ENCODE measurements around the gene OR51D1.

DNA sequence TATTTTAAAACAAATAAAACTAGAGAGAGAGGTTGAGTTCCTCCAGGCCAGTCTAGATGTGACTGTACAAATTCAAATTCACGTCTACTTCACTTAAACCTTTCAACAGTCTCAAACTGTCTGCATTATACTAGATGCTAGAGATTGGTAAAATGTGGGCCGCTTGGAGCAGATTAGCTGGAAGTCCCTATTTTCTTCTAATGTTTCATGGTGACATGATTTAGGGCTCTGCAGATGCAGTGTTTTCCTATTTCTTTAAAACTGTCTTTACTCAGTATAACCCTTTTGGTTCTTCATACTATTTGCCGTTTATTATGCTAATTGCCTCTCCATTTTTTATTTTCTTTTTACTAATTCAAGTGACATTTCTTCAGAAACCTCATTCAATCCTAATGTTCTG lies 26.9 kb downstream of the OR51D1 start:
- TF ChIP-seq, protein P1, sequence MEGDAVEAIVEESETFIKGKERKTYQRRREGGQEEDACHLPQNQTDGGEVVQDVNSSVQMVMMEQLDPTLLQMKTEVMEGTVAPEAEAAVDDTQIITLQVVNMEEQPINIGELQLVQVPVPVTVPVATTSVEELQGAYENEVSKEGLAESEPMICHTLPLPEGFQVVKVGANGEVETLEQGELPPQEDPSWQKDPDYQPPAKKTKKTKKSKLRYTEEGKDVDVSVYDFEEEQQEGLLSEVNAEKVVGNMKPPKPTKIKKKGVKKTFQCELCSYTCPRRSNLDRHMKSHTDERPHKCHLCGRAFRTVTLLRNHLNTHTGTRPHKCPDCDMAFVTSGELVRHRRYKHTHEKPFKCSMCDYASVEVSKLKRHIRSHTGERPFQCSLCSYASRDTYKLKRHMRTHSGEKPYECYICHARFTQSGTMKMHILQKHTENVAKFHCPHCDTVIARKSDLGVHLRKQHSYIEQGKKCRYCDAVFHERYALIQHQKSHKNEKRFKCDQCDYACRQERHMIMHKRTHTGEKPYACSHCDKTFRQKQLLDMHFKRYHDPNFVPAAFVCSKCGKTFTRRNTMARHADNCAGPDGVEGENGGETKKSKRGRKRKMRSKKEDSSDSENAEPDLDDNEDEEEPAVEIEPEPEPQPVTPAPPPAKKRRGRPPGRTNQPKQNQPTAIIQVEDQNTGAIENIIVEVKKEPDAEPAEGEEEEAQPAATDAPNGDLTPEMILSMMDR (conservative IDR thresholded peaks at IDR 0.05; ENCODE audit: low read depth, low read length): no peak
- TF ChIP-seq EZH2 (IDR thresholded peaks at IDR 0.05; ENCODE audit: low read length, unreplicated experiment) (no peak), EZH2phosphoT487 (IDR thresholded peaks at IDR 0.05; ENCODE audit: borderline replicate concordance, low read length) (no peak)

Data from PC-3 (cell line).